ENCODE data around the gene UNC5B. TPM values are rescaled to one million over a fixed set of nuclear protein-coding genes. Genes with fewer than 3 reads are reported as not detected.

Gene UNC5B
- total and polyA plus RNA-seq, 4 donors: 2.9 to 13.0 (median 8.5) TPM

DNA sequence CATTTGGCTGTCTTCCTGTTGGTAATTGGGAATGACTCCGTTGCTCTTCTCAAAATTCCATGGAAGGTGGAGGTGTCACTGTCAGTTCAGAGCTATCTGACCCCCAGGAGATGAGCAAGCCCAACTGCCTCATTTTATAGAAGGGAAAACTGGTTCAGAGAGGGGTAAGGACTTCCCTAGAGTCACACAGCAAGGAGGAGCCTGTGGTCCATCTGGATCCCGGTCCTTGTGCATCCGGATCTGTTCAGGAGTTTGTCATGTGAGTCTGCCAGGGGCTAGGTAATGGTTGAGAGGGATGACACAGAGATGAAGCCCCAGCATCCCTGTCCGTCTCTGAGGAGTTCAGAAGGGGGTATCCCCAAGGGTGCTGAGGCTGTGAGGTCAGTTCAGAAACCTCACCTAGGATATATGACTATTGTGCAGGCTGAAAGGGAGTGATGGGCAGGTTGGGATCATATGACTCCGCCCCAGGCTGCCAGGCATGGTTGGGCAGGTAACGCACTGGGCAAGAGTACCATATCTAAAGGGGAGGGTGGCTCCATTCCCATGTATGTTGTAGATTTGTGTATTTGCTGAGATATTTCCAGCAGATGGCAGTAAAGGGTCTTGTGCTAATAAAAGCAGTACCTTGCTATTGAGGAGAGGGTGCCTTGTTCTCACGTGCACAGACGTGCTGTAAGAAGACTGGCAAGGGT is 90.7 kb downstream of the UNC5B start:
- no peaks in the 10 kb centered on the region for H3K27me3 ChIP-seq (ENCODE audit: control insufficient read depth in 1 of 2, insufficient read depth in 2 of 2, low read length in 1 of 2)
- H3K4me1 ChIP-seq (ENCODE audit: control insufficient read depth in 1 of 2, insufficient read depth in 2 of 2, low read length in 2 of 2): no peaks in the 10 kb centered on the region
- intact Hi-C loops (cut with DNase I): no loop called here
- no peak for DNase-seq
- no peaks in the 10 kb centered on the region for H3K9me3 ChIP-seq (ENCODE audit: control insufficient read depth, low read length)
- no peak overlapping the region for H3K27ac ChIP-seq (ENCODE audit: low read depth in 1 of 2, low read length in 2 of 2)
- no peaks in the 10 kb centered on the region for H3K36me3 ChIP-seq (ENCODE audit: control insufficient read depth in 1 of 2, insufficient read depth in 2 of 2, low read length in 1 of 2)
- WGBS, 2 donors: 67 to 71% methylated on average over 8 of the region's 8 CpGs
- H3K4me3 ChIP-seq (ENCODE audit: low read length in 2 of 2): no peak overlapping the region
- no peak for ATAC-seq (ENCODE audit: low FRiP score)

DNA sequence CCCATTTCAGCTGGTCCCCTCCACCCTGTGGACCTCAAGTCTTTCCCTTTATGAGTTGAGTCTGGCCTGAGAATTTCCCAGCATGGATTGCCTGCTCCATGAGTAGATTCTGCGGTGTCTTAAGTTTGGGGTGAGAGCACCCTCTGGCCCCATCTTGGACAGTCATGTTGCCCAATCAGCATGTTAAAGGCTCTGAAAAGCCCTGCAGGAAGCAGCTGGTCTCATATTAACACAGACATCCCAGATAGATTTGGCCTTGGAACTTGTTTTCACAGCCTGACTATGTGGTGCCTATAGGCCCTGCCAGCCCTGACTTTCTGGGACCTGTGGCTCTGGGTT is 91.2 kb downstream of the UNC5B start:
- intact Hi-C loops (cut with DNase I): no loop called here
- Histone ChIP-seq H3K4me1 (ENCODE audit: control insufficient read depth in 1 of 2, insufficient read depth in 2 of 2, low read length in 2 of 2) (no peaks in the 10 kb centered on the region), H3K27me3 (ENCODE audit: control insufficient read depth in 1 of 2, insufficient read depth in 2 of 2, low read length in 1 of 2) (no peaks in the 10 kb centered on the region), H3K4me3 (ENCODE audit: low read length in 2 of 2) (no peak overlapping the region), H3K27ac (ENCODE audit: low read depth in 1 of 2, low read length in 2 of 2) (no peak overlapping the region), H3K36me3 (ENCODE audit: control insufficient read depth in 1 of 2, insufficient read depth in 2 of 2, low read length in 1 of 2) (no peaks in the 10 kb centered on the region), H3K9me3 (ENCODE audit: control insufficient read depth, low read length) (no peaks in the 10 kb centered on the region)
- 37 to 47% methylated on average over 1 of the region's 1 CpG for WGBS, 2 donors
- DNase-seq (no peak), ATAC-seq (ENCODE audit: low FRiP score) (no peak)

- Histone ChIP-seq H3K4me1 (ENCODE audit: control insufficient read depth in 1 of 2, insufficient read depth in 2 of 2, low read length in 2 of 2) (no peaks in the 10 kb centered on the region), H3K36me3 (ENCODE audit: control insufficient read depth in 1 of 2, insufficient read depth in 2 of 2, low read length in 1 of 2) (no peaks in the 10 kb centered on the region), H3K27me3 (ENCODE audit: control insufficient read depth in 1 of 2, insufficient read depth in 2 of 2, low read length in 1 of 2) (no peaks in the 10 kb centered on the region), H3K27ac (ENCODE audit: low read depth in 1 of 2, low read length in 2 of 2) (no peak overlapping the region), H3K4me3 (ENCODE audit: low read length in 2 of 2) (no peak overlapping the region), H3K9me3 (ENCODE audit: control insufficient read depth, low read length) (no peaks in the 10 kb centered on the region)
- intact Hi-C loops (cut with DNase I): no loop called here
- DNase-seq: no peak
- ATAC-seq (ENCODE audit: low FRiP score): no peak
- 66 to 68% methylated on average over 6 of the region's 6 CpGs for WGBS, 2 donors
Measured at GRCh38 chr10:71304914-71305313, 92.5 kb downstream of the UNC5B start.

DNA sequence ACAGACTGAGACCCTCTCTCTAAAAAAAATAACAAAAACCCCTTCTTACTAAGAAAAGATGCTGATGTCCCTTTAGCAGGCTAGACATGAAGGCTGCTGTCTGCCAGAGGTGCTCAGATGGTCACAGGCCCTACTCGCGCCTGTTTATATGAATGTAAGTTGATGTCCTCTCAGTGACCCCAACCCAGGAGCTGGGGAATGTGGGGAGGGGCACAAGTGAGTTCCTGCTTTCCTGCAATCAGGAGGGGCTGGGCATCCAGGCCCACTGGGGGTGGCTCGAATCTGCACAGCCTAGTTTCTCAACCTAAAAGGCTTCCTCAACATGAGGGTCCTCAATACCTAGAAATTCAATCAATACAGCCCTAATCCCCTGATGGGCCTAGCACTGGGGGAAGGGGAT is 94.6 kb downstream of the UNC5B start:
- ATAC-seq (ENCODE audit: low FRiP score): no peak

DNA sequence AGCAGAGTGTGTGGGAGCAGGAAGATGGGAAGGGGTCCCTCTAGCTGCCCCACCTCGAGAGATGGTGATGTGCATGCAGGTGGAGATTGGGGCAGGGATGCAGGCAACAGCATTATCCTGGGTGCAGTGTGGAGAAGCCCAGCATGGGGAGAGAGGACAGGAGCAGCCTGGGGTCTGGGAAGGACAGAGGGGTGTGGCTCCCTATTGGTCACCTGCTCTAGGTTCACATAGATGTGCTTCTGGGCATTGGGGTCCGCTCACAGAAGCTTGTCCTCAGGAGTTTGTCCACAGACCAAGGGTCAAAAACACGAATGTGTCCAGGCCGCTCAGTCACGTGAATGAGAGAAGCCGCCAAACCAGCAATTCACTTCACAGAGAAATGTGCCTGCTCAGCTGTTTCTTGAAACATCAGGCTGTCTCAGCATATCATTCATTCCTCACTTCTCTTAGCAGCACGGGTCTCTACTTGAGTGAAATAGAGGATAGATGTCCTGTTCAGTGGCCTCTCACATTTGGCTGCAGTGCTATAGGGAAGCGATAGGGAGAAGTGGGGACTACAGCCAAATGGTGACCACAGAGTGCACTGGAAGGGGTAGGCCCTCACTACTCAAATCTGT is 95.2 kb downstream of the UNC5B start:
- ATAC-seq (ENCODE audit: low FRiP score) (no peak), DNase-seq (peak in 1 of 2 donors; percentile 71)
- no peaks in the 10 kb centered on the region for H3K4me1 ChIP-seq (ENCODE audit: control insufficient read depth in 1 of 2, insufficient read depth in 2 of 2, low read length in 2 of 2)
- H3K4me3 ChIP-seq (ENCODE audit: low read length in 2 of 2): no peak overlapping the region
- H3K27me3 ChIP-seq (ENCODE audit: control insufficient read depth in 1 of 2, insufficient read depth in 2 of 2, low read length in 1 of 2): no peaks in the 10 kb centered on the region
- H3K27ac ChIP-seq (ENCODE audit: low read depth in 1 of 2, low read length in 2 of 2): no peak overlapping the region
- no peaks in the 10 kb centered on the region for H3K36me3 ChIP-seq (ENCODE audit: control insufficient read depth in 1 of 2, insufficient read depth in 2 of 2, low read length in 1 of 2)
- WGBS, 2 donors: 73 to 77% methylated on average over 8 of the region's 8 CpGs
- no peaks in the 10 kb centered on the region for H3K9me3 ChIP-seq (ENCODE audit: control insufficient read depth, low read length)
- intact Hi-C loops (cut with DNase I): no loop called here

More for the DNA sequence above, 94.6 kb downstream of the UNC5B start:
- 78 to 80% methylated on average over 3 of the region's 3 CpGs for WGBS, 2 donors
- Histone ChIP-seq H3K27me3 (ENCODE audit: control insufficient read depth in 1 of 2, insufficient read depth in 2 of 2, low read length in 1 of 2) (no peaks in the 10 kb centered on the region), H3K4me1 (ENCODE audit: control insufficient read depth in 1 of 2, insufficient read depth in 2 of 2, low read length in 2 of 2) (no peaks in the 10 kb centered on the region), H3K9me3 (ENCODE audit: control insufficient read depth, low read length) (no peaks in the 10 kb centered on the region), H3K27ac (ENCODE audit: low read depth in 1 of 2, low read length in 2 of 2) (no peak overlapping the region), H3K4me3 (ENCODE audit: low read length in 2 of 2) (no peak overlapping the region), H3K36me3 (ENCODE audit: control insufficient read depth in 1 of 2, insufficient read depth in 2 of 2, low read length in 1 of 2) (no peaks in the 10 kb centered on the region)
- intact Hi-C loops (cut with DNase I): no loop called here
- no peak for DNase-seq

- Histone ChIP-seq H3K36me3 (ENCODE audit: control insufficient read depth in 1 of 2, insufficient read depth in 2 of 2, low read length in 1 of 2) (no peaks in the 10 kb centered on the region), H3K4me1 (ENCODE audit: control insufficient read depth in 1 of 2, insufficient read depth in 2 of 2, low read length in 2 of 2) (no peaks in the 10 kb centered on the region), H3K4me3 (ENCODE audit: low read length in 2 of 2) (no peak overlapping the region), H3K27ac (ENCODE audit: low read depth in 1 of 2, low read length in 2 of 2) (no peak overlapping the region), H3K27me3 (ENCODE audit: control insufficient read depth in 1 of 2, insufficient read depth in 2 of 2, low read length in 1 of 2) (no peaks in the 10 kb centered on the region), H3K9me3 (ENCODE audit: control insufficient read depth, low read length) (no peaks in the 10 kb centered on the region)
- DNase-seq: no peak
- 85 to 89% methylated on average over 2 of the region's 2 CpGs for WGBS, 2 donors
- ATAC-seq (ENCODE audit: low FRiP score): no peak
- intact Hi-C loops (cut with DNase I): no loop called here
Measured at GRCh38 chr10:71308244-71308643, 95.9 kb downstream of the UNC5B start.

DNA sequence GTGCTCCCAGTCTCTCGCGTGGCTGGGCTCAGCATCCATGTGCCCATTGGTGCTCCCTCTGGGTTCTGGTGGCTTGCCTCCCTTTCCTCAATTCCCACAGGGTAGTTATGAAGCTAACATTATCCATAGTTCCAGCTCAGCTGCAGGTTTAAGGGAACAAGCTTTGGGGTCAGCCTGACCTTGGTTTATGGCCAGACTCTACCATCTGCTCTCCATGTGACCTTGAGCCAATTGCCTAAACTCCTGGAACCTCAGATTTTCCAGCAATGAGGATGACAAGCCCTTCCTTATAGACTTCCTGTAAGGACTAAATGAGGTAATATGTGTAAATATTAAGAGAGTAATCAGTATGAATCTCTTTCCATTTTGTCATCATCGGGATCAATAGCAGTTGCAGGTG is 96.6 kb downstream of the UNC5B start:
- Histone ChIP-seq H3K9me3 (ENCODE audit: control insufficient read depth, low read length) (no peaks in the 10 kb centered on the region), H3K36me3 (ENCODE audit: control insufficient read depth in 1 of 2, insufficient read depth in 2 of 2, low read length in 1 of 2) (no peaks in the 10 kb centered on the region), H3K4me3 (ENCODE audit: low read length in 2 of 2) (no peak overlapping the region), H3K27ac (ENCODE audit: low read depth in 1 of 2, low read length in 2 of 2) (no peak overlapping the region), H3K27me3 (ENCODE audit: control insufficient read depth in 1 of 2, insufficient read depth in 2 of 2, low read length in 1 of 2) (no peaks in the 10 kb centered on the region), H3K4me1 (ENCODE audit: control insufficient read depth in 1 of 2, insufficient read depth in 2 of 2, low read length in 2 of 2) (no peaks in the 10 kb centered on the region)
- WGBS, 2 donors: 52 to 60% methylated on average over 3 of the region's 3 CpGs
- intact Hi-C loops (cut with DNase I): no loop called here
- DNase-seq: no peak
- ATAC-seq (ENCODE audit: low FRiP score): no peak

GRCh38 chr10:71309919-71310318 is 97.5 kb downstream of the UNC5B start:
- Histone ChIP-seq H3K27me3 (ENCODE audit: control insufficient read depth in 1 of 2, insufficient read depth in 2 of 2, low read length in 1 of 2) (no peaks in the 10 kb centered on the region), H3K4me3 (ENCODE audit: low read length in 2 of 2) (no peak overlapping the region), H3K27ac (ENCODE audit: low read depth in 1 of 2, low read length in 2 of 2) (no peak overlapping the region), H3K9me3 (ENCODE audit: control insufficient read depth, low read length) (no peaks in the 10 kb centered on the region), H3K4me1 (ENCODE audit: control insufficient read depth in 1 of 2, insufficient read depth in 2 of 2, low read length in 2 of 2) (no peaks in the 10 kb centered on the region), H3K36me3 (ENCODE audit: control insufficient read depth in 1 of 2, insufficient read depth in 2 of 2, low read length in 1 of 2) (no peaks in the 10 kb centered on the region)
- ATAC-seq (ENCODE audit: low FRiP score): no peak
- 46 to 56% methylated on average over 3 of the region's 3 CpGs for WGBS, 2 donors
- intact Hi-C loops (cut with DNase I): loop anchor here (5.0 to 10.0 kb wide), 5 partner anchors 65 to 1025 kb away; no protein-coding TSS in a partner anchor
- DNase-seq: no peak

GRCh38 chr10:71312220-71312619 is 99.8 kb downstream of the UNC5B start:
- Histone ChIP-seq H3K9me3 (ENCODE audit: control insufficient read depth, low read length) (no peaks in the 10 kb centered on the region), H3K27ac (ENCODE audit: low read depth in 1 of 2, low read length in 2 of 2) (no peak overlapping the region), H3K36me3 (ENCODE audit: control insufficient read depth in 1 of 2, insufficient read depth in 2 of 2, low read length in 1 of 2) (no peaks in the 10 kb centered on the region), H3K4me3 (ENCODE audit: low read length in 2 of 2) (no peak overlapping the region), H3K27me3 (ENCODE audit: control insufficient read depth in 1 of 2, insufficient read depth in 2 of 2, low read length in 1 of 2) (no peaks in the 10 kb centered on the region), H3K4me1 (ENCODE audit: control insufficient read depth in 1 of 2, insufficient read depth in 2 of 2, low read length in 2 of 2) (no peaks in the 10 kb centered on the region)
- DNase-seq (no peak), ATAC-seq (ENCODE audit: low FRiP score) (no peak)
- intact Hi-C loops (cut with DNase I): loop anchor here (5.0 to 10.0 kb wide), 5 partner anchors 63 to 1023 kb away; no protein-coding TSS in a partner anchor
- WGBS, 2 donors: 77 to 84% methylated on average over 1 of the region's 1 CpG
